Limb (tissue), 2 donors: ENCODE results near the gene TRABD2A.

ENCODE experiments used
- DNase-seq, 2 donors: peaks; one replicate each; pipeline ENCODE4 v3.0.0-alpha.2; 2016; ENCODE audit errors: extremely low spot score in 2 of 2

The TRABD2A gene

DNA sequence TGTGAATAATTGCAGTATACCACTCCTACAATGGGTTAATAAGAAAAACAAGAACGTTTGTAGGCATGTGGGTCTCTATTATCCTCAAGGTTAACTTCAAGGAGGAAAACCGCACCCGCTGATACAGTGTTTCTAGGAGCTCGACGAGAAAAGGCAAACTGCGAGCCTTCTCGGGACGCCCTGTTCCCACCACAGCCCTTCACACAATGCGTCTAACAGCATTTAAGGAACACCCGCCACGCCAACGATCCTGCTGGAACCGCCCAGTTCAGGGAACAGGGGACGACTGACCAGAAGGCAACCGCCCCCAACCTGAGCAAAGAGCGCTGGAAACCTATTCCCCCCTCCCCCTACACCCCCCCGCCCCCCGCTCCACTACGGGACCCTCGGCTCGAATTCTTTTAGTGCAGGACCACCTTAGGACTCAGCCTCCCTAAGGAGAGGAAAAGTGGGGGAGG, 23.9 kb upstream of the TRABD2A start:
- DNase-seq: peak; percentile 73 to 83

DNA sequence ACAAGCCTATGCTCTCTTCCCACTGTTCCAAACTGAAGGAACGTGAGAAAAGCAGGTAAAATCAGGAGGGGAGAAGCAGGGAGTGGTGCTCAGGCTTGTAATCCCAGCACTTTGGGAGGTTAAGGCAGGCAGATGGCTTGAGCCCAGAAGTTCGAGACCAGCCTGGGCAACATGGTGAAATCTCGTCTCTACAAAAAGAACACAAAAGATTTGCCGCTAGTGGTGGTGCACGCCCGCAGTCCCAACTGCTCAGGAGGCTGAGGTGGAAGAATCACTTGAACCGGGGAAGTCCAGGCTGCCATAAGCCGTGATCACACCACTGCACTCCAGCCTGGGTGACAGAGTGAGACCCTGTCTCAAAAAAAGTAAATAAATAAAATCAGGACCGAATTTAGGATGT, 23.3 kb upstream of the TRABD2A start:
- DNase-seq: no peak

DNA sequence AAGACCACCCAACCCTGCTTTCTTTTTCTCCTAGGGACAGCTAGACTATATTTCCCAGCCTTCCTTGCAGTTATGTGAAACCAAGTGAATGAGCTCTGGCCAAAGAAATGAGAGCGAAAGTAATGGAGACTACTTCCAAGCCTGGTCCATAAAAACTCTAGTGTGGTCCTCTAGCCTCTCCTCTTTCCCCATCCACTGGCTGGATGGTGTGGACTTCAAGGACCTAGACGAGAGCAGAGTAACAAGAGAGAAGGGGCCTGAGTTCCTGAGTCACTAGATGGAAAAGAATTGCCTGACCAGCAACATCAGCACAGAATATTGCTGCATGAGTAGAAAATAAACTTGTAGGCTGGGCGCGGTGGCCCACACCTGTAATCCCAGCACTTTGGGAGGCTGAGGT, 21.6 kb upstream of the TRABD2A start:
- DNase-seq: no peak

DNA sequence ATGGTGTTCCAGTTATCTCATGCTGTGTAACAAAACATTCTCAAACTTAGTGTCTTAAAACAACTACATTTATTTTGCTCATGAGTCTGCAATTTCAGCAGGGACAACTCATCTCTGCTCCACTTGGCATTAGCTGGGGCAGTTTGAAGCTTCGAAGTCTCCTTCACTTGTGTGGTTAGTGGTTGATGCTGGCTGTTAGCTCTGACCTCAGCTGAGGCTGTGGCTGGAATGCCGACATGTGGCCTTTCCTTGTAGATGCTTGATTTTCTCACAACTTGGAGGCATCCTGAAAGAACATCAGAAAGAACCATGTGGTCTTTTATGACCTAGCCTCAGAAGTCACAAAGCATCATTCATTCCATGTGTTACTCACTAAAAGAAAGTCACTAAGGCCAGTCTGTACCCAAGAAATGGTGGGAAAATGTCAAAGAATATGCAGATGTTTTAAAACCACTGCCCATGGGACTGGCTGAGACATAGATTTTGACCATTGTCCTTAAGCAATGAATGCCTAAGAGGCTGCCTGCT, 20.8 kb upstream of the TRABD2A start:
- no peak for DNase-seq

DNA sequence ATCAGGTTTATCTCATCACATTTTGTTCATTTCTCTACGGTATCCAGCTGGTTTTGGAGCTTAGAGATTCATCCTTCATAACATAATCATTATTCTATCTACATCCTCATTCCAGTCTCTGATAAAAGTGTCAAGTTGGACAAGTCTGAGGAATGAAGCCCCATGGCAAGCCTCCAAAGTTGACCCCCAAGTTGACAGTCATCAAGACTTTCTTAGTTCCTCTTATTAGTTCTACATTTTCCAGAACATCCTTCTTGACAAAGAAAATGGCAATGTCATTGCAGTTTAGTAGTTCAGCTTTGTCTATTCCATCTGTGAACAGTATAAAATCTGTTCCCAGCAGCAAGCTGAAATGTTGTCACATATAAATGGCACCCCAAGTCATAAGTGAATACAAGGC, 20.1 kb upstream of the TRABD2A start:
- DNase-seq: no peak

DNA sequence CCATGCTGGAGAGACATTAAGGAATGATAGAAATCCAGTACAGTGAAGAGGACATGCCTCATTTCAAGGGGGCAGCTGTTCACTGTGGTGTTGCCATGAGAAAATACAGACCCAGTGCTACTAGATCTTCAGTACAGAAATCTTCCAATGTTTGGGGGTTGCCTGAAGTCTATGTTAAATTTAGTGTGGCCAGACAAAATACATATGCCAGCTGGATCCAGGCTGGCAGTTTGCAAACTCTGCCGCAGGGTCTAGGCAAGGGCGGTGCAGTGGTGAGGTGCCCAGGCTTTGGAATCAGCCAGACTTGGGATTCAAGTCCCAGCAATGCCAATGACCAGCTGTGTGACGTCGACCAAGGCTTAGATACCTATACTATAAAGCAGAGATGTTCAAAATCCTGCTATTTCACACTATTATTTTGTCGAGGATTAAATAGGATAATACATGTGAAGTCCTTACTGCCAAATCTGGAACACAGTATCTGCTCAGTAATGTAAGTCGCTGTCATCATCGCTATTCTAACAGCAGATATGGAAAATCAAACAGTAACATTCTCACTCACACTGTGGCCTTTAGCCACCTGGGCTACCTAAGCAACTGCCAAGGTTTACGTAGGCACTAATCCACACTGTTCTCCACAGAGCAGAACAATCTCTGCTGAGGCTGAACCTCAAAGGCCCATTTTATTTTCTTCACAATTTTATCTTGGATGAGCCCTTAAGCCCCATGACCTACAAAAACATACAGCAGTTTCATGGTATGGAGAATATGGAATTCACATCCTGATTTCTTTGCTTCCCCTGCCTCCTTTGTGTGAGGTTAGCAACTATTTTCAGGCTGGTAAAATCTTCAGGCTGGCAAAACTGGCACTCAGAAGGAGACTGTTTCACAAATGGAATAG, 18.7 kb upstream of the TRABD2A start:
- peak in 1 of 2 donors; percentile 55 for DNase-seq

DNA sequence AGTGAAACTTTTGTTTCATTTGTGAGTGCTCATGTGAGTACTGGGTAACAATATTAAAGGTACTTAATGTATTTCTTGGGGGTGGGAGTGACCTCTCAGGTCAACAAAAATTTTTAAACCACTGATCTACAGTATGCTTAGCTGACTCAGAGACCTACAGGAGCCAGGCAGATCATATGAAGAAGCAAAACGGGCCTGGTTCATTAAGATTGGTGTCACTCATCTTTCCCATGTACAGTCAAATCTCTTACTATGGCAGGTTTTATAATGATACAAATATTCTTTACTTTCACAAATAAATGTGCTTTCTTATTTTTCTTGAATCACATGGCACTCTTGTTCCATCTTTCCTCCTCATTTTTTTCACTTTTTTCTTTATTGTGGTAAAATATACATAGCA, 16.9 kb upstream of the TRABD2A start:
- DNase-seq: no peak

DNA sequence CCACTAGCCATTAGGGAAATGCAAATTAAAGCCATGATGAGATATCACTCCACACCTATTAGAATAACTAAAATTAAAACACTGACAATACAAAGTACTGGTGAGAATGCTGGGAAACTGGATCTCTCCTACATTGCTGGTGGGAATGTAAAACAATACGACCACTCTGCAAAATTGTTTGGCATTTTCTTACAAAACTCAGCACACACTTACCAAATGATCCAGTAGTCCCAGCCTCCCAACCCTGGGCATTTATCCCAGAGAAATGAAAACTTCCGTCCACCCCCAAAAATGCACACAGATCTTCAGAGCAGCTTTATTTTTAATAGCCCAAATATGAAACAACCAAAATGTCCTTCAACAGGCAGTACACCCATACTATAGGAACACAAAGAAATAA, 15.7 kb upstream of the TRABD2A start:
- no peak for DNase-seq

DNA sequence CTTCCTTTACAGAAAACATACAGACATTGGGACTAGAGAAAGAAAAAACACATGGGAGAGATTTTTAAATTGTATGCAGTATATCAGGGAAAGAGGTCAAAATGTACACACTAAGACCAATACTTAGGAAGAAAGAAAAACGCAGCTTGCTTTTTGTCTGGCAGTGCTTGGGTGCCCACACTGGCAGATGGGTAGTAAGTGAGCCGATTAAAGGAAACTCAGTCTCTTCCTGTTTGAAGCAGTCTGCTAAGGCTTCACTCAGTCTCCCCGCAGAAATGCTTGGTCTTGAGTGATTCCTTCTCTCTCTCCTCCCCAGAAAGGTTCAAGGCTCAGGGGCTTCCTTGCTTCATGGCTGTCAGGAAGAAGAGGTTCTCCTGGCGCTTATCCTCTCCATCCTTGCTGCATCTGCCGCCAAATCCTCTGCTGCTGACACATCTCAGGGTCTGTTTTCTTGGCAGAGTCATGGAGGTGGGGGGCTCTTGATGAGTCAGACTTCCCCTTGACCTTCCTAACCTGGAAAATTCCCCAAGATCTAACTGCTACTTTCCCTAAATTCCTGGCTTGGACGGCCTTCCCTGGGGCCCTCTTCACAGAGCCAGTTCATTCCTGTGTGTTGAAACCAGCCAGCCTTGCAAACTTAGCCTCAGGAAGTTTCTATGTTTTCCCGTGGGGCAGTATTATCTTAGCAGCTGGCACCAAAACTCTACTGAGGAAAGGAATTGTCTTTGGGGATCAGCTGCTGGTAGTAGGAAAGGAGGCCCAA, 14.1 kb upstream of the TRABD2A start:
- no peak for DNase-seq

DNA sequence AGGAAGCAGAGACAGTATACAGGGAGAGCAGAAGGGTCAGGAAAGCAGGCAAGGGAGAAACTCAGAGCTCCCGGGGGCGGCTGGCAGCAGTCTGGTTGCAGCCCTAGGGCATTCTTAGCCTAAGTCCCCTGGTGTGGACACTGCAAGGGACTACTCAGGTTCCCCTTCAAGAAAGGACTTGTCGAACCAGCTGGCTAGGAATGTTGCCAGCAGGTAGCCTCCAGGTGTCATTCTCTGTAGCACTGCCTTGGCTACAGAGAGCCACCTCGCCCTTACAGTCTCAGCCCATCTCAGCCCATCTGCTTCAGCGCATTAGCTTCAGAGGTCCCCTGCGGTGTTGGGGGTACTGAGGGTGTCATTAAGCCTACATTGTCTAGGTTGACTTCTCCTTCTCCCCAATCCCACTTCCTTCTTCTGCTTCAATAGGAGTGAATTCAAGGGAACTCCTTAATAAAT, 13.3 kb upstream of the TRABD2A start:
- no peak for DNase-seq

DNA sequence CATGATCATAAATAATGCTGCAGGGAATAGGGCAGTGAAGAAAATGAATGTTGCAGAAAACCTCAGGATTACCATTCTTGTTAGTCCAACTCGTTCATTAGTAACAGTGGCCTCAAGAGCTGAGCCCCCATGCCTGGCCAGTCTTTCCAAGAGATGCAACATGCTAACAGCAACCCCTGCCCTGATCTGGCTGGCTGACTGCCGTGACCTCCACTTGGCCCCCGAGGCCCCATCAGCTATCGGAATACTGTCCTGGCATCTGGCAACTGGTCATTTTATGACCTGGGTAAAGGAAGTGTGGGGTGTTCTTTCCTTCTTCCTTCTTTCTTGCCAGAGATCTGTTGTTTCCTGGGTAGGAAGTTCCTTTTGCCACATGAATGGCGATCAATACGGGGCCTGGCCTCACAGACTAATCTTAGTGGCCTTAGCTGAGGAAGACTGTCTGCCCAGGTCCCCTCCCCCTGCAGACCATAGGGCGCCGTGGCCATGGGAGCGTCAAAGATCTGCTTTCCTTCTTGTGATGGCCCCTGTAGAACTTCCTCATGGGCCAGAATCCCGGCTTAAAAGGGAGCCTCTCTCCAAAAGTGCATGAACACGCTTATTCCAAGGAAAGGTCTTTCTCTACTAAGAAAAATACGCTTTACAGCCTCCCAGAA, 10.6 kb upstream of the TRABD2A start:
- DNase-seq: no peak

DNA sequence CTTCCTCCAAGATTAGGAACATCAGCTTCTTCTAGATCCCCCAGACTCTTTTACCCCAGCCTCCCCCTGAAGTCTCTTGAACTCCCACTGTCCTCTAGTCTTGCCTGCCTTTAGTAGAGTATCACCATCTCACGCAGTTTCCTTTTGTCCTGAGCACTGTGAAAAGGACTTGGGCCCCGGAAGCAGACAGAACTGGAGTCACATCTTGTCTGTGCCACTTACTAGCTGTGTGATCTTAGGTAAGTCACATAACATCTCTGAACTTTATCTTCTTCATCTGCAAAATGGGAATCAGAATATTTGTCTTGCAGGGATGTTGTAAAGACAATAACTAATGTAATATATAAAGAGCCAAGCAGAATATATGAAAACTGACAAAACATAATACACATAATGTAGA, 8.4 kb upstream of the TRABD2A start:
- DNase-seq: no peak

DNA sequence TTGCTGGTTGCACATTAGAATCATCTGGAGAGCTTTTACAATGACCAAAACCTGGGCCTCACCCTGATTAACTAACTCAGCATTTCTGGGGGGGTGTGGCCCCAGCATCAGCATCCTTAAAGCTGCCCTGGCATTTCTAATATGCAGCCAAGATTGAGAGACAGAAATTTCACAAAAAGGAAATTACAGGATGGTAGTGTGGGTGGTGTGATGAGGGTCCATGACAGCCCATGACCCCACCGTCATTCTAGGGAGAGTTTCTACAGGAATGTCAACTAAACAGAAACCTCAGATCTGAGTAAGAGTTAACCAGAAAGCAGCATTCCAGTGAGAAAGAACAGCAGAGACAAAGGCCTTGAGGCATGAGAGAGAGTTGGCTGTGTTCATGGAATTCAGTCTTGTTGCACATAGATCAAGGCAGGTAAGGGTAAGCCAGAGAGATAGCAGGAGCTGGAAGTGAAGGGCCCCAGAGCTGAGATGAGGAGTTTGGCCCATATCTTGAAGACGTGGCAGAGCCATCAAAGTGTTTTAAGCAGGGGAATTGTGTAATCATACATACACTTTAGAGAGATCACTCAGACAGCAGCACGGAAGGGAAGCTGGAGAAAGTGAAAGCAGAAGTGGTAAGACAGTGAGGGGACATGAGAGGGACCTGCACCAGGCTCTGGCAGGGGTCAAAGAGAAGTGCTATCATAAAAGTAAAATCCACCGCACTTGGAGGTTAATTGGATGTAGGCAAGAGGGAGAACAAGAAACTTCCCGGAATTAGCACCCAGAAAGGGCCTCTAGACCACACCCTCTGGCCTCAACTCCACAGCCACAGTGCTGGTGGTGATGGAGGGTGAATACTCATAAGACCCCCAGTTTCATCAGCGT, 7.8 kb upstream of the TRABD2A start:
- peak in 1 of 2 donors; percentile 18 for DNase-seq

DNA sequence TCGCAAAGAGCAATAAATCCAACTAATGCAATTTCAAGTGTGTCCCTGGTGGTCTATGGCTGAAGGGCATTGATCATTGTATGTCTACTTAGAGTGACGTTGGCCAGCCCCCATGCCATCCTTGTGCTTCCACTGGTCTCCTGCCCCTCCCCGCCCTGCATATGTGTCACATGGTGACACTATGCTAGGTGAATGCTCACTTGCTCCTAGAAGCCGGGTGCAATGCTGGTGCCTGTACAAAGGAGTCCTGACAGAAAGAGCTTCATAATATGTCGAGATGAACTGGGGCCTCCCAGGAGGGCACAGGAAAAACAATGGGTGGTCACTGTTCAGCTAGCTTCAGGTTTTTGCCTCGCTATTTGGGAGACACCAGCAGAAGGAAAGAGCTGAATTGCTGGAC, 5.9 kb upstream of the TRABD2A start:
- peak in 1 of 2 donors; percentile 14 for DNase-seq

DNA sequence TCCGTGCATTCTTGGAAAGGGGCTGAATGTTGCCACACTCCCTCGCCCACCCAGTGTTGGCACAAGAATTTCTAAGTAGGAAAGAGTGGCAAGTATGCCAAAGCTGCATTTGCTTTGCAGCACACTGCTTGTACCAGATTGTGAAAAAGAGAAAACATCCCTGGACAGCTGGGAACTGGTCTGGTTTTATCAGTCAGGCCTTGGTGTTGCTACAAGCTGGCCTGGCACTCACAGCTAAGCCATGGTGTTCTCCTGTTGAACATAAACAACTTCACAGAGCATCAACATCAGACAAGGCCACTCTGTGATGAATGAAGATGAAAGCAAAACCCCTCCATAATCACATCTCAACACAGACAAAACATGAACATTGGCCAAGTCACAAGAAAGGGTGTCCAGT, 4.2 kb upstream of the TRABD2A start:
- no peak for DNase-seq

DNA sequence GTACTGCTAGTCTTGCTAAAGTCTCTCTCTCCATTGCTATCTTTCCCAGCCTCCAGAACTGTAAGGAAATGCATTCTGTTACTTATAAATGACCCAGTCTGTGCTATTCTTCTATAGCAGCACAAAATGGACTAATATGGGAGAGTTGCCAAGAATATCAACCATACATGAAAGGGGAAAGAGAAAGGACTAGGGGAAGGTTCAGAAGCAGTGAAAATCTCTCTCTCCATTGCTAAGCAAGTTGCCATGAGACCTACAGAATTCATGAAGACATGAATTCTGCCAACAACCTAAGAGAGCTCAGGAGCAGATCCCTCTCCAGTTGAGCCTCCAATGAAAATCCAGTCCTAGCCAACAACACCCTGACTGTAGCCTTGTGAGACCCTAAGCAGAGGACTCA, 3.6 kb upstream of the TRABD2A start:
- DNase-seq: no peak

DNA sequence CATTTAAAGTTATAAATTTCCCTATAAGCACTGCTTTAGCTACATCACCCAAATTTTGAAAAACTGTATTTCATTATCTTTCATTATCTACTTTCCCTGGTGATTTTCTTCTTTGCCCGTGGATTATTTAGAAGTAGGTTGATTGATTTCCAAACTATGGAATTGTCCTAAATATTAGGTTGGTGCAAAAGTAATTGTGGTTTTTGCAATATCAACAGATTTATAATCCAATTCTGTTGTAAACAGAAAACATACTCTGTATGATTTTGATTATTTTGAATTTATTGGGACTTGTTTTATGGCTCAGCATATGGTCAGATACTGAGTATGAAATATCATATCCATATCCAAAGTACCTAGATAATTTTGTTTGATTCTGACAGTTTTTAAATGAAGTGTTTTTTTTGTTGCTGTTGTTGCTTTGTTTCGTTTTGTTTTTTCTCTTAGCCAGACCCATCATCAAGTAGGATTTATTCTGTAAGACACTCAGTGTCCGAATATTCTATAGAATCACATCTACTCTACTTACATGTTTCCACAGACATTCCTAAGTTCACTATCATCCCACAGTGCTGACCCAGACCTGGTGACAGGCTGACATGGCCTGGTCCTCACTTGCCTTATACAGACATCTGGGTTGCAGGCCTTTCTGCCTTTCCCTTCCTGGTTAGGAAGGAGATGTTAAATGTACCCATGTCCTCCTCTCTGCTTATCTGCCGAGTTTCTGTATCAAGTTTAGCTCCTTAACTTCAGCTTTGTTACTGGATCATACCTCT, 2.1 kb upstream of the TRABD2A start:
- no peak for DNase-seq

DNA sequence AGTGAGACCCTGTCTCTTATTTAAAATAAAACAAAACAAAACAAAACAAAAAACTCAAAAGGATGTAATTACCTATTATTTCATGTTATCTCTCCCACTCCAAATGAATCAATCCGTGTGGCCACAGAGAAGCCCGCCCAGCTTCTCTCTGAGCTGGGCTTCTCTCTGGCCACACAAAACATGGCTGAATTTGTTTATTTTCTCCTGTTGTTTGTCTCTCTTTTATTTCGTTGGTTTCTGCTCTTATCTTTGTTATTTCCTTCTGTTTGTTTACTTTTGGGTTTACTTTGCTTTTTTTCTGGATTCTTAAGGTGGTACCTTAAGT, 1.5 kb upstream of the TRABD2A start:
- no peak for DNase-seq

DNA sequence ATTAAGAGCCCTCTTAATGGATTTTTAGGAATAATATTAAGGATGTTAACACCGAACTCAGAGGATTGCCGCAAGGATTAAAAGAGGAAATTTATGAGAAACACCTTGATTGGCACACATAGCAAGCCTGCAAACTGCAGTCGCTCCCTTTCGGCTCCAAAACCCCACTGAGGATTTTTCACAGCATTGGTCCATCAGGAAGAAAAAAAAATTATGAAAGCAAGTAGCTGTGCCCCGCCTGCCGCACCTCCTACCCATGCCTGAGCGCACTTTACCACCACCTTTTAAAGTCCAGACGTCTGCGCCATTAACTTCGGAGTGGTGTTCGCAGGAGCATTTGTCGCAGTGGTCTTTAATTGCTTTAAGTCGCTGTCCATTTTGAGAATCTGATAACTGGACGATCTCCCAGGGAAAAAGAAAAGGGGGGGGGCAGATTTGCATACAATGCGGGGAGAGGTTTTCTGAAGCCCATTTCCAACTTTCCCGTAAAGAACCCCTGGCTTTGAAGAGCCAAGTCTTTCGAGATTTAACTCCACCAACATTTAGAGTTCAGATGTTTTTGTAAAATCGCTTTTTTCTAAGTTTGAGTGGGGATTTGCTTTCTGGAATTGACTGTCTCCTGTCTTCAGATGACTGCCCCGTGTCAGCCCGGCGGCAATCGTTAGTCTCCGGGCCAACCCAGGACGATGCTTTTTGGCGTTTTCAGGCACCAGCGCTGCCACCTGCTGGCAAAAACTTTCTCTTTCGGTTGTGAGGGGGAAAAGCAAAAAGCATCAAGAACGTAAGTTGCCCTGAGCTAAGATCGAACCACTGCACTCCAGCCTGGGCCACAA, 913 bp upstream of the TRABD2A start:
- peak; percentile 71 to 83 for DNase-seq

DNA sequence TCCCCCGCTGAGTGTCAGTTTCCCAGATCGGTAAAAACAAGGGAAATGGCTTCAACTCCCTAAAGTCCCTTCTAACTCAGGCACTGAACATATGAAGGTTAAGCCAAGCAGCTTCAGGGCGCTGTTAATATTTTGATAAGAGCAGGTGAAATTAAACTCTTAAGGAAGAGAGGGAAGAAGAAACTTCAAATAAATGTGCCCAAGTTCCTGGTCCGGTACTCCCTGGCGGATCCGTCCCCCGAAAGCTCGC, 564 bp downstream of the TRABD2A start:
- no peak for DNase-seq
